ENCODE results near the gene PPP2R5C.

Gene PPP2R5C

DNA sequence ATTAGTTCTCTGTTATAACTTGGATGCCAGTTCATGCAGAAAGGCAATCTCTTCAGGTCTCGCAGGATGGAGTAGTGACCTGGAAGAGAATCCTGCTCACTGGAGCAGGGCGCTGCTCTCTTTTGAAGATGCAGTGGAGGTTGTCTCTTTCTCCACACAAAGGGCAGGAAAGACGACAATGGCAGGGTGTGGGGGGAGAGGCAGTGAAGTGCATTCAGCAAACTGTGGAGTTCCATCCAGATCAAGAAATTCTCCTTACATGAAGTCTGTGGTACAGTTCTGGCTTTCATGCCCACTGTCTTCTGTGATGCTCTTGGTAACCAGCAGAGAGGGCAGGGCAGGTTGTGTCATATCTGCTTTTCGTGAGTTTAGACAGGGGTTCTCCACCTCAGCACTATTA lies 6.6 kb upstream of the PPP2R5C start:
- no peak for TF ChIP-seq TEAD4 (IDR thresholded peaks at IDR 0.05)
- TF ChIP-seq EP300 (IDR thresholded peaks at IDR 0.05; ENCODE audit: borderline replicate concordance) = no peak
- TF ChIP-seq, protein P1, sequence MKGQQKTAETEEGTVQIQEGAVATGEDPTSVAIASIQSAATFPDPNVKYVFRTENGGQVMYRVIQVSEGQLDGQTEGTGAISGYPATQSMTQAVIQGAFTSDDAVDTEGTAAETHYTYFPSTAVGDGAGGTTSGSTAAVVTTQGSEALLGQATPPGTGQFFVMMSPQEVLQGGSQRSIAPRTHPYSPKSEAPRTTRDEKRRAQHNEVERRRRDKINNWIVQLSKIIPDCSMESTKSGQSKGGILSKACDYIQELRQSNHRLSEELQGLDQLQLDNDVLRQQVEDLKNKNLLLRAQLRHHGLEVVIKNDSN (IDR thresholded peaks at IDR 0.05) = no peak
- no peak for TF ChIP-seq YY1 (IDR thresholded peaks at IDR 0.05; ENCODE audit: low read depth)
- no peak for TF ChIP-seq CEBPB (IDR thresholded peaks at IDR 0.05)
- TF ChIP-seq TCF12 (IDR thresholded peaks at IDR 0.05; ENCODE audit: low read depth) = no peak
- no peak for TF ChIP-seq ZBTB7A (IDR thresholded peaks at IDR 0.05; ENCODE audit: low read depth)
- TF ChIP-seq TAF1 (IDR thresholded peaks at IDR 0.05; ENCODE audit: low read depth) = no peak
- TF ChIP-seq CREB1 (IDR thresholded peaks at IDR 0.05; ENCODE audit: low read depth) = no peak
- no peak for TF ChIP-seq EGR1 (IDR thresholded peaks at IDR 0.05)
- TF ChIP-seq FOXM1 (IDR thresholded peaks at IDR 0.05; ENCODE audit: borderline replicate concordance, low read depth) = no peak
- TF ChIP-seq, protein P2, sequence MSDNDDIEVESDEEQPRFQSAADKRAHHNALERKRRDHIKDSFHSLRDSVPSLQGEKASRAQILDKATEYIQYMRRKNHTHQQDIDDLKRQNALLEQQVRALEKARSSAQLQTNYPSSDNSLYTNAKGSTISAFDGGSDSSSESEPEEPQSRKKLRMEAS (IDR thresholded peaks at IDR 0.05) = no peak
- no peak for TF ChIP-seq NFIC (IDR thresholded peaks at IDR 0.05)
- no peak for TF ChIP-seq RAD21 (IDR thresholded peaks at IDR 0.05; ENCODE audit: low read depth)
- TF ChIP-seq, protein P3, sequence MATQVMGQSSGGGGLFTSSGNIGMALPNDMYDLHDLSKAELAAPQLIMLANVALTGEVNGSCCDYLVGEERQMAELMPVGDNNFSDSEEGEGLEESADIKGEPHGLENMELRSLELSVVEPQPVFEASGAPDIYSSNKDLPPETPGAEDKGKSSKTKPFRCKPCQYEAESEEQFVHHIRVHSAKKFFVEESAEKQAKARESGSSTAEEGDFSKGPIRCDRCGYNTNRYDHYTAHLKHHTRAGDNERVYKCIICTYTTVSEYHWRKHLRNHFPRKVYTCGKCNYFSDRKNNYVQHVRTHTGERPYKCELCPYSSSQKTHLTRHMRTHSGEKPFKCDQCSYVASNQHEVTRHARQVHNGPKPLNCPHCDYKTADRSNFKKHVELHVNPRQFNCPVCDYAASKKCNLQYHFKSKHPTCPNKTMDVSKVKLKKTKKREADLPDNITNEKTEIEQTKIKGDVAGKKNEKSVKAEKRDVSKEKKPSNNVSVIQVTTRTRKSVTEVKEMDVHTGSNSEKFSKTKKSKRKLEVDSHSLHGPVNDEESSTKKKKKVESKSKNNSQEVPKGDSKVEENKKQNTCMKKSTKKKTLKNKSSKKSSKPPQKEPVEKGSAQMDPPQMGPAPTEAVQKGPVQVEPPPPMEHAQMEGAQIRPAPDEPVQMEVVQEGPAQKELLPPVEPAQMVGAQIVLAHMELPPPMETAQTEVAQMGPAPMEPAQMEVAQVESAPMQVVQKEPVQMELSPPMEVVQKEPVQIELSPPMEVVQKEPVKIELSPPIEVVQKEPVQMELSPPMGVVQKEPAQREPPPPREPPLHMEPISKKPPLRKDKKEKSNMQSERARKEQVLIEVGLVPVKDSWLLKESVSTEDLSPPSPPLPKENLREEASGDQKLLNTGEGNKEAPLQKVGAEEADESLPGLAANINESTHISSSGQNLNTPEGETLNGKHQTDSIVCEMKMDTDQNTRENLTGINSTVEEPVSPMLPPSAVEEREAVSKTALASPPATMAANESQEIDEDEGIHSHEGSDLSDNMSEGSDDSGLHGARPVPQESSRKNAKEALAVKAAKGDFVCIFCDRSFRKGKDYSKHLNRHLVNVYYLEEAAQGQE (IDR thresholded peaks at IDR 0.05; ENCODE audit: low read depth) = no peak

DNA sequence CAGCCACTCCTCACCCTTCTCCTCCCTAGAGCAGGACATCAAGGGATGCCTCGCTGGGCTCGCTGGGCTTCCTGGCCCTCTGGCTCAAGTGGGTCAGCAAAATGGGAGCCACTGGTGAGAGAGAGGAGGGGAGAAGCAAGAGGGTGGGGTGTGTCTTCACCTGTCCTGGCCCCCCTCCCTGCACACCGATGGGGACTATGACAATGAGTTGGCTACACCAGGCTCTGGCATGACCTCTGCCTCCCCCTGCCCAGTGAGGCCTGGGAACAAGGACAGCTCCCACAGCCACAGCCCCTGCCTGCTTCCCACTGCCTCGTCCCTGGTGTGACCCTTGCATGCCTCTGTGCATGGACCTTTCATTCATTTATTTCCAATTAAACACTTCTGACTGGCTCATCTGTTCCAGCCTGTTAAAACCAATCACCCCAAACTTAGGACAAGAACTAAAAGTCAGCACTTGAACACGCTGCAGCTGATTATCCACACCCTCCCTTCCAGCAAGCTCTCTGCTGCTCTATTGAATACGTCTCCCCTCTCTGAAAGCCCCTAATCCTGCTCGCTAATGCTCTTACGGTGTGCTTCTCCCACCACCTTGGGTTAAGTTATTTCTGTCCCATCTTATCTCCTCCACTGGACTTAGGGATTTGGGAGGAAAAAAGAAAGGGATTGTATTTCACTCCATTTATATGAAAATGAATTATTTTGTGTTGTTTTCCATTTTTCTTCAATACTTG lies 5.8 kb upstream of the PPP2R5C start:
- TF ChIP-seq TEAD4 (IDR thresholded peaks at IDR 0.05) = no peak
- TF ChIP-seq CREB1 (IDR thresholded peaks at IDR 0.05; ENCODE audit: low read depth) = no peak
- TF ChIP-seq, protein P1 (IDR thresholded peaks at IDR 0.05) = no peak
- no peak for TF ChIP-seq NFIC (IDR thresholded peaks at IDR 0.05)
- TF ChIP-seq EGR1 (IDR thresholded peaks at IDR 0.05) = no peak
- TF ChIP-seq RAD21 (IDR thresholded peaks at IDR 0.05; ENCODE audit: low read depth) = no peak
- no peak for TF ChIP-seq EP300 (IDR thresholded peaks at IDR 0.05; ENCODE audit: borderline replicate concordance)

DNA sequence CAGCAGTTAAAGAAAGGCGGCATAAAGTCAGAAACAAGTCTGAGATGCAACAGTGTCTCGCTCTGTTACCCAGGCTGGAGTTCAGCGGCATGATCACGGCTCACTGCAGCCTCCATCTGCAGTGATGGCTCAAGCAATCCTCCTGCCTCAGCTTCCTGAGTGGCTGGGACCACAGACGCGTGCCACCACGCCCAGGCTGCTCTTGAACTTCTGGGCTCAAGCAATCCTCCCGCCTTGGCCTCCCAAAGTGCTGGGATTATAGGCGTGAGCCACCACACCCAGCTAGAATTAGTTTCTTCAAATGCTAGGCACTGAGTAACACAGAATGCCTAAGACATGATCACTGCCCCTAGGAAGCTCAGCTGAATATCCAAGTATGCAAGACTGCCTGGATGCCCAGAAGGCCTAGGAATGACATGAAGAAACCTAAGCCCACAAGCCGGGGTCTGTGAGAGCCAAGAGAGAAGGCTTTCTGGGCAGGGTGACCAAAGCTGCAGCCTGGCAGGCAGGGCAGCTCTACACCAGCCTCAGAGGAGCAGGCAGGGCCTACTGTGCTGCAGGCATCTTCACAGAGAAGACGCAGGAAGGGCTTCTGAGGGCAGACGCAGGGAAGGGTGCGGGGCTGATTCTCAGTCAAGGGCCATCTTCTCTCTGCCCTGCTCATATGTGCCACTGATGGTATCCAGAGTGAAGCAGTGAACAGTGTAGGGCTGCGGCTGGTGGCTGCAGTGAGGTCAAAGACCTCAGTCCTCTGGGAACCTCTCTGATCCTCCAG lies 4.3 kb upstream of the PPP2R5C start:
- TF ChIP-seq CEBPB (IDR thresholded peaks at IDR 0.05) (no peak), RAD21 (IDR thresholded peaks at IDR 0.05; ENCODE audit: low read depth) (no peak), ZBTB7A (IDR thresholded peaks at IDR 0.05; ENCODE audit: low read depth) (no peak), FOXM1 (IDR thresholded peaks at IDR 0.05; ENCODE audit: borderline replicate concordance, low read depth) (no peak), EGR1 (IDR thresholded peaks at IDR 0.05) (no peak), EP300 (IDR thresholded peaks at IDR 0.05; ENCODE audit: borderline replicate concordance) (no peak), YY1 (IDR thresholded peaks at IDR 0.05; ENCODE audit: low read depth) (no peak), CREB1 (IDR thresholded peaks at IDR 0.05; ENCODE audit: low read depth) (no peak), TCF12 (IDR thresholded peaks at IDR 0.05; ENCODE audit: low read depth) (no peak), TAF1 (IDR thresholded peaks at IDR 0.05; ENCODE audit: low read depth) (no peak), NFIC (IDR thresholded peaks at IDR 0.05) (no peak)
- TF ChIP-seq, protein P2 (IDR thresholded peaks at IDR 0.05) = no peak

DNA sequence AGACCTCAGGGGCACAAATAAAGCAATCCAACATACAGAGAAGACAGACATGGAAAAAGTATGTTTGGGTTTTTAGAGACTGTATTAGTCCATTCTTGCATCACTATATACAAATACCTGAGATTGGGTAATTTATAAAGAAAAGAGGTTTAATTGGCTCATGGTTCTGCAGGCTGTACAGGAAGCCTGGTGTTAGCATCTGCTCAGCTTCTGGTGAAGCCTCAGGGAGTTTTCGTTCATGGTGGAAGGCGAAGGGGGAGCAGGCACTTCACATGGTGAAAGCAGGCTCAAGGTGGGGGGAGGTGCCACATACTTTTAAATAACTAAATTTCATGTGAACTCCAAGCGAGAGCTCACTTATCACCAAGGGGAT lies 3.7 kb upstream of the PPP2R5C start:
- TF ChIP-seq RAD21 (IDR thresholded peaks at IDR 0.05; ENCODE audit: low read depth) (no peak), EP300 (IDR thresholded peaks at IDR 0.05; ENCODE audit: borderline replicate concordance) (no peak), CREB1 (IDR thresholded peaks at IDR 0.05; ENCODE audit: low read depth) (no peak), TEAD4 (IDR thresholded peaks at IDR 0.05) (no peak)
- TF ChIP-seq, protein P1 (IDR thresholded peaks at IDR 0.05) = no peak

DNA sequence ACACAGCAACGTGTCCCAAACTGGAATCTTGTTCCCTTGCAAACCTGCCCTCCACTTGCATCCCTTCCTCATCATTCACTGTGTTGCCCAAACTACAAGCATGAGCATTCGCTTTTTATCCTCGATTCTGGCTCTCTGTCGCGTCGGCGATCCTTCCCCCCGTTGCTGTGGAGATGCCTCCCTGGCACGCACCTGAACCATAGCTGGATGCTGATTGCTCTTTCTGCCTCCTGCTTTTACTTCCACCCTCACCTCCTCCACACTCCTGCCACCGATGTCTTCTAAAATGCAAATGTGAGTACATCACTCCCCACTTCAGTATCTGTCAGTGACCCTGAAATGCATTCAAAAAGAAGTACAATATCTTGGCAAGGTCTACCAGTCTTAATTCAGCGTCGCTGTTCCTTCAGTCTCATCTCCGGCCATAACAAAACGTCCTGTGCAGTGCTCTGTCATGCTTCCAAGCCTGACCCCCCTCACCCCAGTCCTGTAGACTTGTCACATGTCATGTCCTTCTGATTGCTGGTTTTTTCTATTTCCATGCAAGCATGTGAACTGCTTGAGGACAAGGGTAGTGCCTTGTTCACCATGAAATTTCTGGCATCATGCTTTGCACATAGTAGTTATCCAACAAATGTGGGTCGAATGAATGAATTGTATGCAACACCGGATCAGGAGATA lies 2.5 kb upstream of the PPP2R5C start:
- TF ChIP-seq YY1 (IDR thresholded peaks at IDR 0.05; ENCODE audit: low read depth) = no peak
- TF ChIP-seq TEAD4 (IDR thresholded peaks at IDR 0.05) = no peak
- no peak for TF ChIP-seq CREB1 (IDR thresholded peaks at IDR 0.05; ENCODE audit: low read depth)
- TF ChIP-seq FOXM1 (IDR thresholded peaks at IDR 0.05; ENCODE audit: borderline replicate concordance, low read depth) = no peak
- no peak for TF ChIP-seq ZBTB7A (IDR thresholded peaks at IDR 0.05; ENCODE audit: low read depth)
- TF ChIP-seq, protein P2 (IDR thresholded peaks at IDR 0.05) = no peak
- TF ChIP-seq, protein P3 (IDR thresholded peaks at IDR 0.05; ENCODE audit: low read depth) = no peak
- no peak for TF ChIP-seq EGR1 (IDR thresholded peaks at IDR 0.05)
- TF ChIP-seq NFIC (IDR thresholded peaks at IDR 0.05) = no peak
- no peak for TF ChIP-seq EP300 (IDR thresholded peaks at IDR 0.05; ENCODE audit: borderline replicate concordance)
- TF ChIP-seq TCF12 (IDR thresholded peaks at IDR 0.05; ENCODE audit: low read depth) = no peak
- TF ChIP-seq TAF1 (IDR thresholded peaks at IDR 0.05; ENCODE audit: low read depth) = no peak
- no peak for TF ChIP-seq CEBPB (IDR thresholded peaks at IDR 0.05)
- TF ChIP-seq RAD21 (IDR thresholded peaks at IDR 0.05; ENCODE audit: low read depth) = no peak
- TF ChIP-seq, protein P1 (IDR thresholded peaks at IDR 0.05) = no peak
